Measurements from ENCODE around the gene RNLS. TPM values are rescaled to one million over a fixed set of nuclear protein-coding genes. Genes with fewer than 3 reads are reported as not detected.

Gene RNLS
- total and polyA plus RNA-seq, 3 donors from 2014 or later = 13.0 to 27.4 (median 27.1) TPM

GRCh38 chr10:88232029-88232895, 350.9 kb downstream of the RNLS start:
- TF ChIP-seq CTCF (IDR thresholded peaks at IDR 0.05) (no peak), POLR2A (IDR thresholded peaks at IDR 0.05) (no peak)
- 26 to 34% methylated on average over 5 of the region's 5 CpGs for WGBS, 2 donors
- Histone ChIP-seq H3K27ac (peak overlapping the region; percentile 81), H3K4me1 (peaks cover 38% of the 10 kb centered on the region), H3K36me3 (ENCODE audit: low read depth, missing control alignments) (no peaks in the 10 kb centered on the region), H3K27me3 (no peaks in the 10 kb centered on the region), H3K4me3 (no peak overlapping the region), H3K9me3 (no peaks in the 10 kb centered on the region)
- peak; percentile 96 for DNase-seq
- intact Hi-C loops (cut with DNase I; ENCODE audit: low total_unique reads) = no loop called here

- DNase-seq = no peak
- intact Hi-C loops (cut with DNase I; ENCODE audit: low total_unique reads) = no loop called here
- Histone ChIP-seq H3K36me3 (ENCODE audit: low read depth, missing control alignments) (no peaks in the 10 kb centered on the region), H3K27me3 (no peaks in the 10 kb centered on the region), H3K9me3 (no peaks in the 10 kb centered on the region), H3K27ac (no peak overlapping the region), H3K4me1 (peaks cover 36% of the 10 kb centered on the region), H3K4me3 (no peak overlapping the region)
- WGBS, 2 donors = 72 to 82% methylated on average over 8 of the region's 8 CpGs
- TF ChIP-seq POLR2A (IDR thresholded peaks at IDR 0.05) = no peak
- no peak for TF ChIP-seq CTCF (IDR thresholded peaks at IDR 0.05)
Observed at GRCh38 chr10:88230251-88230650, 352.9 kb downstream of the RNLS start.

- TF ChIP-seq CTCF (IDR thresholded peaks at IDR 0.05) = no peak
- no peak for TF ChIP-seq POLR2A (IDR thresholded peaks at IDR 0.05)
- Histone ChIP-seq H3K9me3 (no peaks in the 10 kb centered on the region), H3K27me3 (no peaks in the 10 kb centered on the region), H3K4me1 (peaks cover 22% of the 10 kb centered on the region), H3K27ac (peak overlapping the region in 1 of 2 donors; percentile 17), H3K4me3 (no peak overlapping the region), H3K36me3 (ENCODE audit: low read depth, missing control alignments) (no peaks in the 10 kb centered on the region)
- intact Hi-C loops (cut with DNase I; ENCODE audit: low total_unique reads) = no loop called here
- DNase-seq = no peak
- 85 to 89% methylated on average over 4 of the region's 4 CpGs for WGBS, 2 donors
Observed at GRCh38 chr10:88228130-88228529, 355.0 kb downstream of the RNLS start.

- intact Hi-C loops (cut with DNase I; ENCODE audit: low total_unique reads) = no loop called here
- DNase-seq = peak; percentile 48
- TF ChIP-seq CTCF (IDR thresholded peaks at IDR 0.05) = no peak
- TF ChIP-seq POLR2A (IDR thresholded peaks at IDR 0.05) = no peak
- Histone ChIP-seq H3K4me1 (peaks cover 15% of the 10 kb centered on the region), H3K4me3 (no peak overlapping the region), H3K27me3 (no peaks in the 10 kb centered on the region), H3K9me3 (no peaks in the 10 kb centered on the region), H3K27ac (peak overlapping the region in 1 of 2 donors; percentile 17), H3K36me3 (ENCODE audit: low read depth, missing control alignments) (no peaks in the 10 kb centered on the region)
- 58 to 69% methylated on average over 8 of the region's 8 CpGs for WGBS, 2 donors
Observed at GRCh38 chr10:88227342-88228018, 355.6 kb downstream of the RNLS start.

Measured in testis (tissue), 3 donors.